GM18870 (cell line): ENCODE results near the gene NXF3.
"Not testable (repeated sequence)": the region's sequence is repeated elsewhere in the genome, so short reads cannot be mapped to it uniquely, and the experiment has no call there.

Experiments used
- ATAC-seq: cut with Tn5 transposase; IDR thresholded peaks from one replicate; pipeline ENCODE4 v1.9.1; 2021; ENCODE audit warnings: moderate library complexity; ENCODE audit not compliant: unreplicated experiment

NXF3 gene

GRCh38 chrX:103092942-103093341 lies at the start of gene NXF3:
NXF3 (minus strand) TSS chrX:103093143; CDS start chrX:103093023, 120 bp downstream.
- no peak for ATAC-seq

GRCh38 chrX:103136528-103136927 lies 43.6 kb upstream of the NXF3 start:
- ATAC-seq: not testable (repeated sequence)

GRCh38 chrX:103124284-103124683 lies 31.3 kb upstream of the NXF3 start:
- ATAC-seq: no peak

DNA sequence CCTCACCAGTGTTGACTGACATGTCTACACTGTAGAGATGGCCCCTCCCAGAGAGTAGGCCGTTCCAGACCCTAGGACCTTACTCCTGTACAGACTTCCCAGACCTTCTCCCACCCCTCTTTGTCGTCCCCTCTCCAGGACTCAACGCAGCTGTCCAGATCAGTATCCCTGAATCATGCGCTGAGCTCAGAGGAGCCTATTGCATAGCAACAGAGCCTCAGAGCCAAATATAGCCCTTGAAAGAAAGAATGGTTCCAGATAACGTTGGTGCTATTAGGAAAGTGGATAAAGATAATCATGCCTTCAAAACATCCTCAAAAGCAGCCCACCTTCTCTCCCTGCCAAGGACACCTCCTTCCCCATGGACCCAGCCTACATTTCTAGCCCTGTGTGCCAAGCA lies 27.8 kb upstream of the NXF3 start:
- no peak for ATAC-seq

- not testable (repeated sequence) for ATAC-seq
Observed at GRCh38 chrX:103116970-103117369, 24.0 kb upstream of the NXF3 start.

DNA sequence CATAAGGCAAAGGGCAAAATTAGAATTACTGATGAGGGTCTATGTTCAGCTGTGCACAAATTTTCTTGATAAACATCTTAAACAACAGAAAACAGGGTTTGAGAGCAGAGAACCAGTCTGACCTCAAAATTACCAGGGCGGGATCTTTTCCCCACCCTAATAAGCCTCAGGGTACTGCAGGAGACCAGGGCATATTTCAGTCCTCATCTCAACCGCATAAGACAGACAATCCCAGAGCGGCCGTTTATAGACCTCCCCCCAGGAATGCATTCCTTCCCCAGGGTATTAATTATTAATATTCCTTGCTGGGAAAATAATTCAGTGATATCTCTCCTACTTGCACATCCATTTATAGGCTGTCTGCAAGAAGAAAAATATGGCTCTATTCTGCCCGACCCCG lies 16.6 kb upstream of the NXF3 start:
- not testable (repeated sequence) for ATAC-seq

- ATAC-seq: no peak
Observed at GRCh38 chrX:103107836-103108235, 14.9 kb upstream of the NXF3 start.

DNA sequence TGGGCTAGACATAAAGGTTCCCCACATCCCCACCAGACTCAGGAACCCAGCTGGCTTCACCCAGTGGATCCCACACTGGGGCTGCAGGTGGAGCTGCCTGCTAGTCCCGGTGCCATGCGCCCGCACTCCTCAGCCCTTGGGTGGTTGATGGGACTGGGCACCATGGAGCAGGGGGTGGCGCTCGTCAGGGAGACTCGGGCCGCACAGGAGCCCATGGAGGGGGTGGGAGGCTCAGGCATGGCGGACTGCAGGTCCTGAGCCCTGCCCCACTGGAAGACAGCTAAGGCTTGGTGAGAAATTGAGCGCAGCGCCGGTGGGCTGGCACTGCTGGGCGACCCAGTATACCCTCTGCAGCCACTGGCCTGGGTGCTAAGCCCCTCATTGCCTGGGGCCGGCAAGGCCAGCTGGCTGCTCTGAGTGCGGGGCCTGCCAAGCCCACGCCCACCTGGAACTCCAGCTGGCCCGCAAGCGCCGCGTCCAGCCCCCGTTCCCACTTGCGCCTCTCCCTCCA lies 14.3 kb upstream of the NXF3 start:
- ATAC-seq: not testable (repeated sequence)

- ATAC-seq: not testable (repeated sequence)
Observed at GRCh38 chrX:103104370-103104769, 11.4 kb upstream of the NXF3 start.

DNA sequence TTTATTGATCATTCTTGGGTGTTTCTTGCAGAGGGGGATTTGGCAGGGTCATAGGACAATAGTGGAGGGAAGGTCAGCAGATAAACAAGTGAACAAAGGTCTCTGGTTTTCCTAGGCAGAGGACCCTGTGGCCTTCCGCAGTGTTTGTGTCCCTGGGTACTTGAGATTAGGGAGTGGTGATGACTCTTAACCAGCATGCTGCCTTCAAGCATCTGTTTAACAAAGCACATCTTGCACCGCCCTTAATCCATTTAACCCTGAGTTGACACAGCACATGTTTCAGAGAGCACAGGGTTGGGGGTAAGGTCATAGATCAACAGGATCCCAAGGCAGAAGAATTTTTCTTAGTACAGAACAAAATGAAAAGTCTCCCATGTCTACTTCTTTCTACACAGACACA lies 10.9 kb upstream of the NXF3 start:
- ATAC-seq: not testable (repeated sequence)

GRCh38 chrX:103101299-103102042 lies 8.5 kb upstream of the NXF3 start:
- no peak for ATAC-seq

DNA sequence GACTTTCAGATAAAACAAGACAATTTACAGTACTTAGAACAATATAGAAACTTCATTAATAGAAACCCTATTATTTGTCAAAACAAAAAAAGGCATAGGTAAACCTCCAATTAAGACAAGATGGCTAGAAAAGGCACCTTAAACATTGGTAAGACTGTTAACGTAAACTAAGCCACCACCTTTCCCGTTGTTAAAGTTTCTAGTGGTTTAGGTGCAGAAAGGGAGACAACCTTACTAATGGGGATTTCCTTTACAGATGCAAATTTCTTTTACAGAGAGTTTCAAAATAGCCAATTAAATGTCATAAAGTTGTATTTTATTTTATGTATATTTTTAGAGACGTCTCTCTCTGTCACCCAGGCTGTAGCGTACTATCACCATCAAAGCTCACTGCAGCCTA lies 7.5 kb upstream of the NXF3 start:
- ATAC-seq: no peak

DNA sequence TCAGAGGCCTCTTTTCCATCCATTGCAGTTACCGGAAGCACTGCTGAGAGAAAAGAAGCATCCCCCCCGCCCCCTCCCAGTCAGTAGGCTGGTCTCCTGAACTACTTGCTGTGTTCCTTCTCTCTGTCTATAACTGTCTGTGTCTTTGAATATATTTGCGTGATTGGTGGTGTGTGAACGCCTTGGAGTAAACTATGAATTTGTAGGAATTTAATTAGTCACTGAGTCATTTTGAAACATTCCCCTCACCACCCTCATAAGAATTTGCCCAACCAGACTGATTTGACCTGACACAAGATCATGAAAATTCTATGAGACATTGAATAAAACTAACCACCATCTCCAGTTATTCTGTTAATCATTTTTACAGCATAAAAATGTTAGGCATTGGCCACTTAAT lies 6.7 kb upstream of the NXF3 start:
- ATAC-seq: no peak

DNA sequence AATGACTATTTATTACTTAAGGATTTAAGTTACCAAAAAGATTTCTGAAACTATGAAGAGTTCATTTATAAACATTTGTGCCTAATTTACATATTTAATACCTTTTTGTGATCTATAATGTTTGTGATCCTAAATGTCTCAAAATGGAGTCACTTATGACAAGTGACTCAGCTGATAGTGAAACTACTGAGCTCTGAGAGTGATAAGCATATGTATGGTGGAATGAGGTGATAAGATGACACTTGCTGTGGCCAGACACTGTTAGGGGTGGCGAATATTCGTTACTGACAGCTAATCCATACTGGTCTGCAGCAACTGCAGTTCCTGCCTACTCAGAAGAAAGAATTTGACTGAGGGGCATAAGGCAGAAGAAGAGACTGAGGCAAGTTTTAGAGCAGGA lies 5.5 kb upstream of the NXF3 start:
- no peak for ATAC-seq

DNA sequence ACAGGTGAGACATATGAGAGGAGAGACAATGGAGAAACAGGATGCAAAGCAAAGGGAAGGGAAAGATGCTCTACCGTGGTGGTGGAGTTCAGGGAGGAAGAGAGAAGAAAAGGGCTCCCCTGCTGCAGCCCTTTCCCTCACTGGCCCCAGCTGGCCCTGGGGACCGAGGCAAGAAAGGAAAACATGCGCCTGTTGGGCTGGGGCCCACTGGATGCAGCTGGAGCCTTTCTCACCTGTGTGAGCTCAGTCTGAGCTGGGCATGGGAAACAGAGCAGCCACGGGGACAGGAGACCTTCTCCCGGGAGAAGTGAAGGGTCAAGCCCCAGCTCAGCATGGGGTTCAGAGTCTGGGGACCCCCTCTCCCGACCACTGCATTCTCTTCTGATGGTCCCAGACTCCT lies 11.9 kb downstream of the NXF3 start:
- ATAC-seq: no peak

GRCh38 chrX:103073467-103073866 lies 19.5 kb downstream of the NXF3 start:
- no peak for ATAC-seq

GRCh38 chrX:103066606-103067005 lies 26.3 kb downstream of the NXF3 start:
- no peak for ATAC-seq

DNA sequence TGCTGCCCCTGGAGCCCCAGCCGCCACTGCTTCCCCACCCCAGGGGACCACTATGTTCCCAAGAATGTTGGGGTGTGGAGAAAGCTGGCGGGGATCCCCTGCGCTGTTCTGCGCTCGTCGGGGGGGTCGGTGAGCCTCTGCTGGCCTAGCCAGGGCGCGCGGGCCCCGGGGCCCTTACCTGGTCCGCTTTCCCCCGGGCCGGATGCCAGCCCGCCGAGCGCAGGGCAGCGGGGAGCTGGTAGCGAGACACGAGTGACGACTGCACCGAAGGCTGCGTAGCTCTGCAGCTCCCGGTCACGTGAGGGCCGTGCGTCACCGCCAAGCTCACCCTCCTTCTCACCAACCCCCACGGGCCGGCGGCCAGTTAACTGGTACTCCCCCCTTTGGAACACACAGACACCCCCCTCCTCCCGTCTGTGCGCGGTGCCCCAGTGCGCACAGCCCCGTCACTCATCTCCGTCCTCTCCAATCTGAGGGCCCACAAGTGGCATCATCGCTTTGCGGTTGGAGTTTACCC lies 29.0 kb downstream of the NXF3 start, which contains the start of gene BEX1:
Gene BEX1, minus strand, starts transcription at position 254 of the 517 bp plus-strand sequence. CDS start 897 bp downstream, outside the sequence.
- no peak for ATAC-seq

- no peak for ATAC-seq
Observed at GRCh38 chrX:103063191-103063845, 29.6 kb downstream of the NXF3 start.

GRCh38 chrX:103061486-103061885 lies 31.5 kb downstream of the NXF3 start:
- ATAC-seq: no peak

DNA sequence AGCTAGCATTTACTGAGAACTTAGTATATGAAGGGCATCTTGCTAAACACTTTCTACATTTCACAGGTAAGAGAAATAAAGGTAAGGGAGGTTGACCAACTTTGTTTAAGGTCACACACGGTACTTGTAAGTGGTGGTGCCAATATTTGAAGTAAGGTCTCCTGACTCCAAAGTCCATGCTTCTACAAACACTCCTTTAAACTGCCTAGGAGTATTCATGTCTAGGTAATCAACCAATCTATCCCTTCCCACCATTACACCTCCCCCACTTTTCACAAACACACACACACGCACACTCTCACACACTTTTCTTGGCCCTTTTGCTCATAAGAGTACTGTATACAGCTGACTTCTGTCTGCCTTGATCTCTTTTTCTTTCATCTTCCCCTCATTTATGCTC lies 36.0 kb downstream of the NXF3 start:
- ATAC-seq: no peak

DNA sequence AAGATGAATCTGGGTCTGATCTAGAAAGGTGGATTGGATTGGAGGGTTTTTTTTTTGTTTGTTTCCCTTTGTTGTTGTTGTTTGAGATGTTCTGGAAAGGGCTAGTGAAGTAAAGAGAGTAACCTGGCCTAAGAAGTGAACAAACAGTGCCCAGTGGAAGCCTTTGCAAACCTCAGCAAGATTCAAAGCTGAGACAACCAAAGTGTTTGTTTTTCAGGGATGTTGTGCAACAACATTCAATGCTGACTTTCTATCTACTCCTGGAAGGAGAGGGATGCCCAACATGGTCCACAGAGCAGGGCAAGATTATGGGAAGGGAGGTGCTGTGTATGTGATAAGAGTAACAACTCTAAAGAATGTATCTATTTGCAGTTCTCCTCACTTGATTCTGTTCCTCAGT lies 40.3 kb downstream of the NXF3 start:
- ATAC-seq: no peak
